Posterior vena cava (tissue), 2 donors: ENCODE measurements around the gene HPF1. TPM values are rescaled to one million over a fixed set of nuclear protein-coding genes. Genes with fewer than 3 reads are reported as not detected.
A peak's percentile ranks its signal among the peaks of the same experiment; 100 is the strongest.
"Not testable (repeated sequence)": the region's sequence is repeated elsewhere in the genome, so short reads cannot be mapped to it uniquely, and the experiment has no call there.

Source experiments
- DNase-seq: peaks from one replicate; pipeline ENCODE4 v3.0.0-alpha.2; 2020; ENCODE audit warnings: low spot score
- intact Hi-C, 2 donors: fragments of 100-400 bp; cut with DNase I; formaldehyde crosslinking; loops; one replicate each; pipeline versions ENCODE4 v1.14.1 to v1.14.2; 2022 to 2023
- long read RNA-seq, 2 donors: library from polyadenylated mRNA; unstranded; transcript quantifications; one replicate each; pipeline ENCODE4 v2.0.0, GENCODE V29; 2020 to 2021
- total RNA-seq, 2 donors: library from RNA; stranded (reverse); fragmentation: NEBNext Ultra II Directional; extraction: Animal tissue kit (Norgen Biotek cat#: 25700); gene quantifications; one replicate each; pipeline ENCODE4 v1.2.1, GENCODE V29; 2021
- donor health status: DM: yes; HTN: yes; CAD: no.
- donor health status: DM: yes; HTN: yes; CAD: no.

Gene HPF1
- total RNA-seq: 10 to 100 TPM; 22.3 to 23.0 TPM
- long read RNA-seq, donor 1, transcript HPF1-201 (8 exons, 1,230 nt): major isoform, 5 of 8 reads
- long read RNA-seq, donor 1, partial matches to known transcripts: 1 of 8 reads
- long read RNA-seq, donor 1, other reads (novel, unspliced or antisense): 2 of 8 reads
- long read RNA-seq, donor 2, transcript HPF1-201 (8 exons, 1,230 nt): major isoform, 23 of 35 reads
- long read RNA-seq, donor 2, partial matches to known transcripts: 8 of 35 reads
- long read RNA-seq, donor 2, other reads (novel, unspliced or antisense): 4 of 35 reads

DNA sequence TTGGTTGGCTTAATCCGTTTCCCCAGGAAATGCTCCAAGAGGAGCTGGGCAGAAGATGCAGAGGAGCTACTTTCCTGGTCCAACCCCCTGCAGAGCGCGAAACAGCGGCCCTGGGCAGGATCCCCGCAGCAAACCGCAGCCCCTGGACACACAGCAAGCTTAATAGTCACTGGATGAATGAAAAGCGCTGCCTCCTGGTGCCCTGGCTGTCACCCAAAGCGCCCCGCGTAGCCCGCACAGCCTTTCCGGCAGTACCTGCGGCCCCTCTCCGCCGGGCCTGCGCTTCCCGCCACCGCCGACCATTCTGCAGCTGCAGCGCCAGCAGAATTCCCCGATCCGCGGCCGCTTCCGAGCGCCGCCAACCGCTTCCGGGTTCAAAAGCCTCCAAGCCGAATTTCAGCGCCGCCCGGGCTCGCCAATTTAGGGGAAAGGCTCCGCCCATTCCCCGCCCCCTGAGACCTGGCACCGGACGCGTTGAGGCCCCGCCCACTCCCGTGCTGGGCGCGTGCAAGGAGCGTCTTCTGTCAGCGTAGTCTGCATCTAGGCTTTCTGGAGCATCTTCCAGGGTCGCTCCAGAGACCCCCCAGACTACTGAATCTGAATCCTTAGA lies at the start of gene HPF1:
Gene HPF1 (minus strand): TSS at position 370 of the 610 bp plus-strand sequence. CDS start 67 bp downstream, at position 303.
- intact Hi-C loops: loop anchor here in 1 of 2 donors (10.0 kb wide), 1 partner anchor 267 kb away; the partner anchor contains the start of gene MFAP3L
- DNase-seq: peak; percentile 98

- intact Hi-C loops: loop anchor here in 1 of 2 donors (5.0 kb wide), 1 partner anchor 246 kb away; no protein-coding TSS in a partner anchor
- not testable (repeated sequence) for DNase-seq
Observed at GRCh38 chr4:169806770-169807169, 49.0 kb upstream of the HPF1 start.

DNA sequence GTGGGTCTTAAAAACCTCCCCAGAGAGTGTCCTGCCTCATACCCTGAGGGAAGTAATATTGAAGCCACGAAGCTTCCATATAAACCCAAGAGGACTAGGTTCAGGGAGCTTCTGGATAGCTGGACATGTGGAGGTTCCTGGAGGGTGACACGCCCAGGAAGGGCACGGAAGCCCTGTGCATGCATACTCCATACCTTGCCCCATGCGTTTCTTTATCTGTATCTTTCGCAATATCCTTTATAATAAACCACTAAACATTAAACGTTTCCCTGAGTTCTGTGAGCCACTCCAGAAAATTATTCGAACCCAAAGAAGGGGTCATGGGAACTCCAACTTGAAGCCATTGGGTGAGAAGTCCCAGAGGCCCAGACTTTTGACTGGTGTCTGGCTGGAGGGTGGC lies 45.7 kb upstream of the HPF1 start:
- DNase-seq: no peak
- intact Hi-C loops: no loop called here

DNA sequence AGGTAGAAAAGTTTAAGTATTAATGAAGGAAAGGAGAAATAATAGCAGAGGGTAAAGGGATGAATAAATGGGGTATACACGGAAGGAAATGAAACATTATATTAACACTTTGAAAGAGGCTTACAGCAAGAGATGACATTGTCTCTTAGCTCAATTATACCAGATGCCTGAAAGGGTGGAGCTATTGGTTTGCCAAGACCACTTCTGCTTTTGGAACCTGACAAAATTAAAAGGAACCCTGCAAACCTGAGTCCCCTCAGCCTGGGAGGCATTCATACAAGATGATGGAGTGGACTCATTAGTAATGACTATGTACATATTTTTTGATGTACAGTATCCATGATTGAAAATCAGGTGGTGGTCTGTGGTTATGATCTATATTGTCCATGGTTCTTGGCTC lies 45.1 kb upstream of the HPF1 start:
- DNase-seq: no peak
- intact Hi-C loops: no loop called here

DNA sequence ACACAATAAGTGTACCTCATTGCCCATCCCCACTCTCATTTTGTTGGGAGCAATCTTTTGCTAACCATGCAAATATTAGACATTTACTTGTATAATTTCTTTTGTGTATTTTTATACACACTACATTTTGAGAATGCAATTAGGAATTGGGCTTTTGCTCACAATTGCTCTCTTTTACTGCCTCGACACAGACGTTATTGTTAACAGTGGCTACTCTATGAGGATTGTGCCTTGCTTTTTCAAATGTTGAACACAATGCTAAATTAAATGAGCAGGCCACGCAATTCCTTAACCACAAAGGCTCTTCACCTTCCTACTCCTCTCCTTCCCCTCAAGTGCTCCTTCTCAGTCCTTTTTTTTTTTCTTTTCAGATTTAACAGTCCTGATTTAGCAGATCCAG lies 42.8 kb upstream of the HPF1 start:
- intact Hi-C loops: no loop called here
- DNase-seq: no peak

DNA sequence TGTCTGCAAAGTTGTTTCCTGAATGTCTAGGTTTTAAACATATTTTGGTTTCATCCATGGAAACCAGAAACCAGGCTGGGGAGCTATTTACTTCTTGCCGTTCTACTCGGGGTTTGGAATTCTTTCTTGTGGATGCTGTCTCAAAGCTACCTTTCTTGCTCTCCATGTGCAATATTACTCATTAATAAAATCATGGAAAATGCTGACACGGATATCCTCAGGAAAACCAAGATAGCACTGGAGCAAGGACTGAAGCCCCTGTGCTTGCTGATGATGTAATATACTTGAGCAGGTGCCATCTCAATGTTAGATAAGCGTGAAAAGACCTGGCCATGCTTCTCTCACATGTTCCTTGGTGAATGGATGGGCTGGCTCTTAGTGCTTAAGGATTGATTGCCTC lies 41.5 kb upstream of the HPF1 start:
- intact Hi-C loops: no loop called here
- no peak for DNase-seq

DNA sequence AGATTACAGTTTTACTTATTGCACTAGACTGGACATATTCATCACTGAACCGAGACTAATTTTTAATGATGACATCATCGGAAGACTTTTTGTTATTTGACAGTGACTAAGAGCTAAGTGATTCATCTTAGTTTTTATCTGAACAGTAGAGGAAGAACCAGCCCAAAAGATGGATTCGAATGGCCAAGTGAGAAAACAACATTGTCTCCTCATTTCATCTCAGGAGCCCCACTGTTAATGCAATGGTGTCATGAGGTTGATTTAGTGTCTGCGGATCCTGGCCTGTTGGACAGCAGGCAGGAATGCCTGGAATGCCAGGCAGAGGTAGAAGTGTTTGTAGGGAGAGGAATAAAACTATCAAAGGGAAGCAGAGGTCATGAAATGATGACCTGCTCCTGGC lies 37.8 kb upstream of the HPF1 start:
- no peak for DNase-seq
- intact Hi-C loops: no loop called here

GRCh38 chr4:169791527-169792156 lies 33.9 kb upstream of the HPF1 start:
- intact Hi-C loops: no loop called here
- no peak for DNase-seq

- intact Hi-C loops: no loop called here
- no peak for DNase-seq
Observed at GRCh38 chr4:169791062-169791461, 33.3 kb upstream of the HPF1 start.

GRCh38 chr4:169774466-169775445 lies 17.0 kb upstream of the HPF1 start:
- intact Hi-C loops: no loop called here
- peak; percentile 80 for DNase-seq

DNA sequence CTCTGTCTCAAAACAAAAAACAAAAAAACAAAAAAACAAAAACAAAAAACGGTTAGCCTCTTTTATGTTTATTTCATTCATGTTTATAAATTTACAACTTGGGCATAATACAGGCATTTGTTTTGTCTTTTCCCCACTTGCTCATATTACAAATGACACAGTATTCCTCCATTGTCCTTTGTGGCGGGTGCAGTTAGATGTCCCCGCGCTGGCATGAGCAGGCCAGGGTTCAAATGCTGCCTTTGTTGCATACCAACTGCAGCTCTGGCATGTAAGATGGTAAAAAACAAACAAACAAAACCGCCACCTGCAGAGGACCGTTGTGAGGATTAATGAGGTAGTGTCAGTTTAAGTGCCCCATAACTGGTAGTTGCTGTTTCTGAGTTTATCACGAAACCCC lies 16.1 kb upstream of the HPF1 start:
- intact Hi-C loops: no loop called here
- DNase-seq: no peak

DNA sequence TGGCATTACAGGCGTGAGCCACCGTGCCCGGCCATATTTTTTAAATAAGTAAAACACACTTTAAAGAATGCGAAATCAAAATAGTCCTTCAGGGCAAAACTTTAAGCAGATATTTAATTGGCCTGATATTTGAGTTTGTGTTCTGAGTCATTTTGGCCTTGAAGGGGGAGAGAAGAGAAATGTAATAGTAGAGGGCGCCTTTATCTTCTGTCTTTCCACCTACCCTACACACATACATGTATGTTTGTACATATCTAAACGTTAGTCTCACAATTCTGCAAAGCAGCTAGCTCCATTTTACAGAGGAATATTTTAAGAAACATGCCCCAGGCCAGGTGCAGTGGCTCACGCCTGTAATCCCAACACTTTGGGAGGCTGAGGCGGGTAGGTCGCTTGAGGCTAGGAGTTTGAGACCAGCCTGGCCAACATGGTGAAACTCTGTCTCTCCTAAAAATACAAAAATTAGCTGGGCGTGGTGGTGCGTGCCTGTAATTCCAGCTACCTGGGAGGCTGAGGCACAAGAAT lies 13.9 kb upstream of the HPF1 start:
- DNase-seq, intact Hi-C loops: not testable (repeated sequence)

DNA sequence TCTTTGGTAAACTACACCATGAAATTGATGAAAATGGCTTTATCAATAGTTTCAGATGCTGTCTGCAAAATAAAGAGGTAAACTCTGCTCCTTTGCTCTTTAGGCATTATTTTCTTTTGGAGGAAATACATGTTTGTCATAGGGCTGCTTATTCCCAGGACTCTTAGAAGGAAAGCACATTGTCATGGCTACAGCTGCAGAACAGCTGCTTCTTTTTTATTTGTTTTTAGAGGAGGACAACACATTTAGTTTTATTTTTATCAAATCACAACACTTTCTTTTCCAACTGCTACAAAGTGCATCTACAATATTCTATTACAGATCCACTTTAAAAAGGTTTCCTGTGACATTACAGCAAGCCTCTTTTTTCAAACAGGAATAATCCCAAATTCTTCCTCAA lies 12.7 kb upstream of the HPF1 start:
- no peak for DNase-seq
- intact Hi-C loops: no loop called here

- DNase-seq: no peak
- intact Hi-C loops: no loop called here
Observed at GRCh38 chr4:169768385-169768784, 10.6 kb upstream of the HPF1 start.

- DNase-seq: no peak
- intact Hi-C loops: no loop called here
Observed at GRCh38 chr4:169766741-169767140, 9.0 kb upstream of the HPF1 start.

- no peak for DNase-seq
- intact Hi-C loops: no loop called here
Observed at GRCh38 chr4:169765835-169766234, 8.1 kb upstream of the HPF1 start.

- intact Hi-C loops: no loop called here
- no peak for DNase-seq
Observed at GRCh38 chr4:169761846-169762245, 4.1 kb upstream of the HPF1 start.

DNA sequence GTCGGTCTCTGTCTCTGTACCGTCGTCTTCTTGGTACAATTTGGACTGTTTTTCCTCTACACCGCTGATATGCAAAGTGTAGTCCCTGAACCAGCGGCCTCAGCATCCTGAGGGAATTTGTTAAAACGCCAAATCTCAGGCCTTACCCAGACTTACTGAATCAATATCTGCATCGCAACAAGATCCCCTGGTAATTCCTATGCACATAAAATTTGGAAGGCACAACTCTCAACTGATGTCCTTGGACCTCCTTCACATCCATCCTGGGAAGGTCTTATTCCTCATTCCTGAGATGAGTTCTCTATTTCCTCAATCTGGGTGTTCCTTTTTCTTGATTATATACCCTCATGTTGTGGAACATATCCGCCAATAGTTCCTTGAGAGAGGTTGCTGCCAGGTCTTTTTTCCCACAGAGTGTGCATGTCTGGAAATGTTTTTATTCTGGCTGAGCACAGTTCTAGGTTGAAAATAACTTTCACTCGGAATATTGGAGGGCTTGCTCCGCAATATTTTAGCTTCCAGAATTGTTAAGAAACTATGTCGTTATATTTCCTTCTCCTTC lies 738 bp upstream of the HPF1 start:
- no peak for DNase-seq
- intact Hi-C loops: loop anchor here in 1 of 2 donors (10.0 kb wide), 1 partner anchor 266 kb away; the partner anchor contains the start of gene MFAP3L
